Embryonic facial prominence (tissue), 1 donor: ENCODE measurements around the gene TESK1.

Source experiments
- DNase-seq: peaks from one replicate; pipeline ENCODE4 v3.0.0-alpha.2; 2016; ENCODE audit errors: extremely low spot score

Gene TESK1

GRCh38 chr9:35646533-35647265 is 41.6 kb downstream of the TESK1 start:
- peak; percentile 89 for DNase-seq

GRCh38 chr9:35649431-35650340 is 44.6 kb downstream of the TESK1 start:
- DNase-seq: no peak

GRCh38 chr9:35650341-35651158 is 45.5 kb downstream of the TESK1 start, which contains the start of gene SIT1:
Gene SIT1 (minus strand): TSS chr9:35650931. CDS start chr9:35650853, 78 bp downstream.
- no peak for DNase-seq

GRCh38 chr9:35651956-35652828 is 47.1 kb downstream of the TESK1 start:
- no peak for DNase-seq

GRCh38 chr9:35652829-35653209 is 47.8 kb downstream of the TESK1 start:
- DNase-seq: no peak

- DNase-seq: no peak
These were observed 48.5 kb downstream of the TESK1 start for GRCh38 chr9:35653611-35654010.

GRCh38 chr9:35656348-35656747 is 51.3 kb downstream of the TESK1 start:
- DNase-seq: no peak

GRCh38 chr9:35656831-35657545 is 51.9 kb downstream of the TESK1 start:
- DNase-seq: no peak

- DNase-seq: peak; percentile 98
These were observed 52.6 kb downstream of the TESK1 start, which contains the start of gene RMRP for GRCh38 chr9:35657546-35658136. Gene RMRP (minus strand): TSS chr9:35658019.

- peak; percentile 80 for DNase-seq
These were observed 53.3 kb downstream of the TESK1 start, which contains the start of gene CCDC107 for GRCh38 chr9:35658137-35658967. Gene CCDC107 (plus strand): TSS chr9:35658292. CDS start chr9:35658380, 88 bp downstream.

- no peak for DNase-seq
These were observed 53.8 kb downstream of the TESK1 start for GRCh38 chr9:35658968-35659220.

GRCh38 chr9:35659340-35659739 is 54.3 kb downstream of the TESK1 start:
- no peak for DNase-seq
